Cardiac muscle cell (in vitro differentiated cells and primary cell): Measurements from ENCODE around the gene SBNO2. TPM values are rescaled to one million over a fixed set of nuclear protein-coding genes. Genes with fewer than 3 reads are reported as not detected.

Source experiments
- DNase-seq, 2 donors: peaks; one replicate each; pipeline versions ENCODE4 v3.0.0 to v3.0.0-alpha.2; 2010 to 2017; ENCODE audit warnings: low read depth in 1 of 2, low spot score in 1 of 2
- H3K27ac ChIP-seq: fragments of 200-600 bp; sonication (generic); 2 replicates; pipeline ENCODE4 v1.5.1; 2016
- H3K27me3 ChIP-seq: fragments of 200-600 bp; sonication (generic); 2 replicates; pipeline ENCODE4 v1.6.0; 2016; ENCODE audit warnings: control low read depth
- H3K36me3 ChIP-seq: fragments of 200-600 bp; sonication (generic); 2 replicates; pipeline ENCODE4 v1.5.1; 2016; ENCODE audit warnings: control low read depth
- H3K4me1 ChIP-seq: fragments of 200-600 bp; sonication (generic); 2 replicates; pipeline ENCODE4 v1.8.1; 2017; ENCODE audit warnings: low read depth, mild to moderate bottlenecking, mixed run types
- H3K4me3 ChIP-seq: fragments of 200-600 bp; sonication (generic); 2 replicates; pipeline ENCODE4 v1.5.1; 2016; ENCODE audit warnings: mild to moderate bottlenecking
- H3K9me3 ChIP-seq: fragments of 200-600 bp; sonication (generic); 2 replicates; pipeline ENCODE4 v1.5.1; 2017; ENCODE audit warnings: low read depth, mild to moderate bottlenecking, control low read depth
- CTCF ChIP-seq: IDR thresholded peaks from 2 replicates; pipeline ENCODE4 v1.5.1; 2012; ENCODE audit warnings: low read depth, mild to moderate bottlenecking, low read length
- polyA plus RNA-seq: library from polyadenylated mRNA; unstranded; fragments of >200 nt; fragmentation: Nextera tagmentation; extraction: Ambion mirVana; gene quantifications from 2 replicates; pipeline ENCODE4 v1.2.1, GENCODE V29; 2016
- total RNA-seq: library from RNA; depleted of rRNA; stranded (reverse); fragments of >200 nt; gene quantifications from 2 replicates; pipeline ENCODE4 v1.2.3, GENCODE V29; 2016

Gene SBNO2
- total and polyA plus RNA-seq, 2 experiments from 2014 or later: 11.8 to 28.5 TPM

GRCh38 chr19:1063909-1064660 is 110.0 kb downstream of the SBNO2 start:
- no peak for DNase-seq
- no peak overlapping the region for H3K4me3 ChIP-seq
- H3K36me3 ChIP-seq: no peaks in the 10 kb centered on the region
- H3K4me1 ChIP-seq: peaks cover 18% of the 10 kb centered on the region
- peaks cover 5% of the 10 kb centered on the region for H3K27me3 ChIP-seq
- TF ChIP-seq CTCF: no peak
- no peak overlapping the region for H3K27ac ChIP-seq
- no peaks in the 10 kb centered on the region for H3K9me3 ChIP-seq

- Histone ChIP-seq H3K4me3 (no peak overlapping the region), H3K9me3 (peaks cover 3% of the 10 kb centered on the region), H3K27ac (no peak overlapping the region), H3K27me3 (peaks cover 5% of the 10 kb centered on the region), H3K4me1 (peaks cover 18% of the 10 kb centered on the region), H3K36me3 (no peaks in the 10 kb centered on the region)
- no peak for DNase-seq
- no peak for TF ChIP-seq CTCF
Measured at GRCh38 chr19:1063030-1063908, 110.8 kb downstream of the SBNO2 start.

- TF ChIP-seq CTCF: no peak
- no peak for DNase-seq
Measured at GRCh38 chr19:1062387-1063029, 111.6 kb downstream of the SBNO2 start.

GRCh38 chr19:1061987-1062386 is 112.1 kb downstream of the SBNO2 start:
- no peak for TF ChIP-seq CTCF
- no peak for DNase-seq
- Histone ChIP-seq H3K36me3 (no peaks in the 10 kb centered on the region), H3K4me3 (no peak overlapping the region), H3K27ac (no peak overlapping the region), H3K27me3 (no peaks in the 10 kb centered on the region), H3K9me3 (peaks cover 3% of the 10 kb centered on the region), H3K4me1 (peaks cover 18% of the 10 kb centered on the region)

More at GRCh38 chr19:1062387-1063029, 111.6 kb downstream of the SBNO2 start:
- Histone ChIP-seq H3K27me3 (peaks cover 3% of the 10 kb centered on the region), H3K4me3 (no peak overlapping the region), H3K4me1 (peaks cover 18% of the 10 kb centered on the region), H3K9me3 (peaks cover 3% of the 10 kb centered on the region), H3K27ac (no peak overlapping the region), H3K36me3 (no peaks in the 10 kb centered on the region)

GRCh38 chr19:1060689-1061088 is 113.4 kb downstream of the SBNO2 start:
- H3K27me3 ChIP-seq: no peaks in the 10 kb centered on the region
- TF ChIP-seq CTCF: no peak
- peaks cover 3% of the 10 kb centered on the region for H3K9me3 ChIP-seq
- peaks cover 7% of the 10 kb centered on the region for H3K4me1 ChIP-seq
- H3K27ac ChIP-seq: no peak overlapping the region
- no peaks in the 10 kb centered on the region for H3K36me3 ChIP-seq
- no peak for DNase-seq
- H3K4me3 ChIP-seq: no peak overlapping the region
